Measurements from ENCODE around the gene HOXB2. TPM values are rescaled to one million over a fixed set of nuclear protein-coding genes. Genes with fewer than 3 reads are reported as not detected.
A peak's percentile ranks its signal among the peaks of the same experiment; 100 is the strongest.

HOXB2 gene
- total and polyA plus RNA-seq, 2 experiments from 2014 or later = not detected

GRCh38 chr17:48541036-48541576, 3.8 kb downstream of the HOXB2 start:
- Histone ChIP-seq H3K79me2 (replicated peaks; ENCODE audit: insufficient read depth) (no peaks in the 10 kb centered on the region), H2AFZ (peak overlapping the region; percentile 97), H3K4me2 (peak overlapping the region; percentile 94), H3K4me1 (ENCODE audit: insufficient read depth) (peaks cover 59% of the 10 kb centered on the region), H3K4me3 (peak overlapping the region; percentile 73), H3K36me3 (ENCODE audit: insufficient read depth) (no peaks in the 10 kb centered on the region; the same call in 1 of the 2 replicates), H3F3A (replicated peaks; ENCODE audit: low read depth) (peaks cover 25% of the 10 kb centered on the region), H3K27ac (ENCODE audit: low read depth) (no peak overlapping the region), H3K9me2 (ENCODE audit: insufficient read depth) (no peaks in the 10 kb centered on the region), H4K20me1 (replicated peaks; ENCODE audit: insufficient read depth) (peaks cover 12% of the 10 kb centered on the region), H3K27me3 (ENCODE audit: insufficient read depth) (peaks cover 99% of the 10 kb centered on the region)
- Mint-ChIP-seq H3K4me3 (peak overlapping the region; percentile 70), H3K27me3 (ENCODE audit: insufficient read depth, low read depth, poor library complexity) (peaks cover 83% of the 10 kb centered on the region), H3K4me1 (peaks cover 43% of the 10 kb centered on the region), H3K36me3 (ENCODE audit: low read depth) (peaks cover 4% of the 10 kb centered on the region; the same call in 1 of the 3 replicates), H3K27ac (no peak overlapping the region), H3K9me3 (peaks cover 3% of the 10 kb centered on the region; the same call in 2 of the 3 replicates)
- no peak; the same call in 2 of the 3 replicates for ATAC-seq
- TF ChIP-seq CREB1 (CRISPR knock-in tag; IDR thresholded peaks at IDR 0.05; ENCODE audit: low read depth) = no peak
- peak; percentile 70 for TF ChIP-seq EZH2 (IDR thresholded peaks at IDR 0.05; ENCODE audit: low read depth, unreplicated experiment)
- DNase-seq (ENCODE audit: low spot score) = peak; percentile 25

DNA sequence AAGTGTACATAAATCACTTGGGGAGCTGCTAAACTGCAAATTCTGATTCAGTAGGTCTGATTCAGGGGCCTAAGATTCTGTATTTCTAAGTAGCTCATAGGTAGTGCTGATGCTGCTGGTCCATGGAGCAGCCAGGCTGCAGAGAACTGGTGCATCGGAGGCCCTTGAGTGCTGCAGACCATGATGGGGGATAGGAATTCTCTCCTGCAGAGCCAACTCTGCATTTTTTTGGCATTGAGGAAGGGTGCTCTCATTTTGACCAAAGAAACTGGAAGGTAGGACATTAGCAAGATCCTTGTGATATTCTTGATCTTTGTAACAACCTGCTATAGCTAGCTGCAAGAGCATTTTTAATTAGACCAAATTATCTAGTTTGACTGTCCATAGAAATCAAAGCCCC, 4.7 kb downstream of the HOXB2 start:
- Mint-ChIP-seq H3K27me3 (ENCODE audit: insufficient read depth, low read depth, poor library complexity) (peaks cover 74% of the 10 kb centered on the region), H3K36me3 (ENCODE audit: low read depth) (peaks cover 4% of the 10 kb centered on the region; the same call in 1 of the 3 replicates), H3K4me1 (peaks cover 34% of the 10 kb centered on the region), H3K27ac (no peak overlapping the region), H3K9me3 (peaks cover 3% of the 10 kb centered on the region; the same call in 2 of the 3 replicates), H3K4me3 (no peak overlapping the region)
- DNase-seq (ENCODE audit: low spot score) (peak; percentile 21), ATAC-seq (no peak)
- Histone ChIP-seq H3K9me2 (ENCODE audit: insufficient read depth) (no peaks in the 10 kb centered on the region), H2AFZ (no peak overlapping the region), H3K4me2 (no peak overlapping the region), H3K27ac (ENCODE audit: low read depth) (no peak overlapping the region), H3K27me3 (ENCODE audit: insufficient read depth) (peaks cover 99% of the 10 kb centered on the region), H3K36me3 (ENCODE audit: insufficient read depth) (no peaks in the 10 kb centered on the region; the same call in 1 of the 2 replicates), H3K4me3 (no peak overlapping the region), H3K79me2 (replicated peaks; ENCODE audit: insufficient read depth) (no peaks in the 10 kb centered on the region), H3K4me1 (ENCODE audit: insufficient read depth) (peaks cover 50% of the 10 kb centered on the region), H3F3A (replicated peaks; ENCODE audit: low read depth) (peaks cover 16% of the 10 kb centered on the region; the same call in 1 of the 2 replicates), H4K20me1 (replicated peaks; ENCODE audit: insufficient read depth) (peaks cover 7% of the 10 kb centered on the region)
- TF ChIP-seq EZH2 (IDR thresholded peaks at IDR 0.05; ENCODE audit: low read depth, unreplicated experiment) (peak; percentile 4), NANOG (IDR thresholded peaks at IDR 0.05; ENCODE audit: borderline replicate concordance) (no peak), CREB1 (CRISPR knock-in tag; IDR thresholded peaks at IDR 0.05; ENCODE audit: low read depth) (no peak), POLR2AphosphoS5 (IDR thresholded peaks at IDR 0.05; ENCODE audit: low read depth) (no peak)
- TF ChIP-seq, protein P1, sequence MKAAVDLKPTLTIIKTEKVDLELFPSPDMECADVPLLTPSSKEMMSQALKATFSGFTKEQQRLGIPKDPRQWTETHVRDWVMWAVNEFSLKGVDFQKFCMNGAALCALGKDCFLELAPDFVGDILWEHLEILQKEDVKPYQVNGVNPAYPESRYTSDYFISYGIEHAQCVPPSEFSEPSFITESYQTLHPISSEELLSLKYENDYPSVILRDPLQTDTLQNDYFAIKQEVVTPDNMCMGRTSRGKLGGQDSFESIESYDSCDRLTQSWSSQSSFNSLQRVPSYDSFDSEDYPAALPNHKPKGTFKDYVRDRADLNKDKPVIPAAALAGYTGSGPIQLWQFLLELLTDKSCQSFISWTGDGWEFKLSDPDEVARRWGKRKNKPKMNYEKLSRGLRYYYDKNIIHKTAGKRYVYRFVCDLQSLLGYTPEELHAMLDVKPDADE (IDR thresholded peaks at IDR 0.05) = no peak
- TF ChIP-seq, protein P2, sequence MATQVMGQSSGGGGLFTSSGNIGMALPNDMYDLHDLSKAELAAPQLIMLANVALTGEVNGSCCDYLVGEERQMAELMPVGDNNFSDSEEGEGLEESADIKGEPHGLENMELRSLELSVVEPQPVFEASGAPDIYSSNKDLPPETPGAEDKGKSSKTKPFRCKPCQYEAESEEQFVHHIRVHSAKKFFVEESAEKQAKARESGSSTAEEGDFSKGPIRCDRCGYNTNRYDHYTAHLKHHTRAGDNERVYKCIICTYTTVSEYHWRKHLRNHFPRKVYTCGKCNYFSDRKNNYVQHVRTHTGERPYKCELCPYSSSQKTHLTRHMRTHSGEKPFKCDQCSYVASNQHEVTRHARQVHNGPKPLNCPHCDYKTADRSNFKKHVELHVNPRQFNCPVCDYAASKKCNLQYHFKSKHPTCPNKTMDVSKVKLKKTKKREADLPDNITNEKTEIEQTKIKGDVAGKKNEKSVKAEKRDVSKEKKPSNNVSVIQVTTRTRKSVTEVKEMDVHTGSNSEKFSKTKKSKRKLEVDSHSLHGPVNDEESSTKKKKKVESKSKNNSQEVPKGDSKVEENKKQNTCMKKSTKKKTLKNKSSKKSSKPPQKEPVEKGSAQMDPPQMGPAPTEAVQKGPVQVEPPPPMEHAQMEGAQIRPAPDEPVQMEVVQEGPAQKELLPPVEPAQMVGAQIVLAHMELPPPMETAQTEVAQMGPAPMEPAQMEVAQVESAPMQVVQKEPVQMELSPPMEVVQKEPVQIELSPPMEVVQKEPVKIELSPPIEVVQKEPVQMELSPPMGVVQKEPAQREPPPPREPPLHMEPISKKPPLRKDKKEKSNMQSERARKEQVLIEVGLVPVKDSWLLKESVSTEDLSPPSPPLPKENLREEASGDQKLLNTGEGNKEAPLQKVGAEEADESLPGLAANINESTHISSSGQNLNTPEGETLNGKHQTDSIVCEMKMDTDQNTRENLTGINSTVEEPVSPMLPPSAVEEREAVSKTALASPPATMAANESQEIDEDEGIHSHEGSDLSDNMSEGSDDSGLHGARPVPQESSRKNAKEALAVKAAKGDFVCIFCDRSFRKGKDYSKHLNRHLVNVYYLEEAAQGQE (IDR thresholded peaks at IDR 0.05; ENCODE audit: unreplicated experiment) = no peak

Measured in GM23338 (cell line).